Hepatocyte (in vitro differentiated cells): ENCODE measurements around the gene CMSS1.

Source experiments
- EZH2 ChIP-seq: fragments of 200-600 bp; sonication (generic); IDR thresholded peaks from 2 replicates; pipeline ENCODE4 v1.6.1; 2016; ENCODE audit warnings: antibody characterized with exemption, mild to moderate bottlenecking, borderline replicate concordance
- EZH2phosphoT487 ChIP-seq: fragments of 200-600 bp; sonication (generic); IDR thresholded peaks from one replicate; pipeline ENCODE4 v1.6.1; 2018; ENCODE audit warnings: antibody characterized with exemption, mild to moderate bottlenecking, low read depth, moderate library complexity; ENCODE audit not compliant: unreplicated experiment, severe bottlenecking
- TF ChIP-seq, protein P1 (sequence below): fragments of 200-600 bp; sonication (generic); IDR thresholded peaks from 2 replicates; pipeline ENCODE4 v1.5.1; 2016; ENCODE audit warnings: antibody characterized with exemption, mild to moderate bottlenecking; ENCODE audit not compliant: poor library complexity

DNA sequence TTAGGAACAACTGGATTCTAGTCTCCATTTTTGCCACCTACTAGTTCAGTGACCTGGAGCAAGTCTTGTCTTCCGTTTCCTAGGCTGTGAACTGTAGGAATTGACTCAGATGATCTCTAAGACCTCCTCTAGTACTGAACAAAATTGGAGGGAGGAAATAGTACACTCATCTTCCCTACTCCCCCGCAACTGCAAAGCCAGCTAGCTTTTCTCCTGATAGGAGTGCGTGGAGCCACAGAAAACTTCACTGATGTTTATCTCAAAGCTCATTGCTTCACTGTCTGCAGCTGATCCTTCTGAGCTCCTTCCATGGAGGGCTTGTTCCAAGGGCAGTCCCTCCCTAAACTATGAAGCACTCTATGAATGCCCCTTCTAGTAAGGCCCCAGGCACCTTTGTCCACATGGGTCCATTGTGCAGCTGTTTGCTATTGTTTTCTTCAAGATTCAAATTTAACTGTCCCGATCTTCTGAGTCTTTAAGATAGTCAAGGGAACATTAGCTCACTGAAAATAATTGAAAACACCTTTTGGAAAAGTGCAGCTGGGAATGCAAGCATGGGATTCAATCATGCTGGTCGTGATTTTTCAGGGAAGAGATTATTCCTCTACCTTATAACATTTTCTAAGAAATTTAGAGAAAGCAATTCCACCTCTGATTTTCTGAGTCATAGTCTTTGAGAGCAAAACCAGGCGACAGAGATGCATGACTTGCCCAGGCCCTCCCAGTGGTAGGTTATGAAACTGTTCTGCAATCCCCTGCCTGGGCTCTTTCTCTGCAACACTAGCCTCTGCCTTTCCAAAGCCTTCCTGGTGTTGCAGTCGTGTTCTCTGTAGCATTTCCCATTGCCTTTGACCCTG, 272.4 kb downstream of the CMSS1 start:
- TF ChIP-seq, protein P1, sequence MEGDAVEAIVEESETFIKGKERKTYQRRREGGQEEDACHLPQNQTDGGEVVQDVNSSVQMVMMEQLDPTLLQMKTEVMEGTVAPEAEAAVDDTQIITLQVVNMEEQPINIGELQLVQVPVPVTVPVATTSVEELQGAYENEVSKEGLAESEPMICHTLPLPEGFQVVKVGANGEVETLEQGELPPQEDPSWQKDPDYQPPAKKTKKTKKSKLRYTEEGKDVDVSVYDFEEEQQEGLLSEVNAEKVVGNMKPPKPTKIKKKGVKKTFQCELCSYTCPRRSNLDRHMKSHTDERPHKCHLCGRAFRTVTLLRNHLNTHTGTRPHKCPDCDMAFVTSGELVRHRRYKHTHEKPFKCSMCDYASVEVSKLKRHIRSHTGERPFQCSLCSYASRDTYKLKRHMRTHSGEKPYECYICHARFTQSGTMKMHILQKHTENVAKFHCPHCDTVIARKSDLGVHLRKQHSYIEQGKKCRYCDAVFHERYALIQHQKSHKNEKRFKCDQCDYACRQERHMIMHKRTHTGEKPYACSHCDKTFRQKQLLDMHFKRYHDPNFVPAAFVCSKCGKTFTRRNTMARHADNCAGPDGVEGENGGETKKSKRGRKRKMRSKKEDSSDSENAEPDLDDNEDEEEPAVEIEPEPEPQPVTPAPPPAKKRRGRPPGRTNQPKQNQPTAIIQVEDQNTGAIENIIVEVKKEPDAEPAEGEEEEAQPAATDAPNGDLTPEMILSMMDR = peak; percentile 36
- TF ChIP-seq EZH2 (no peak), EZH2phosphoT487 (no peak)
